ENCODE data around the gene FOXK1. TPM values are rescaled to one million over a fixed set of nuclear protein-coding genes. Genes with fewer than 3 reads are reported as not detected.
A peak's percentile ranks its signal among the peaks of the same experiment; 100 is the strongest.

FOXK1 gene
- total RNA-seq, 2 experiments from 2014 or later = 38.5 to 39.6 TPM

- peaks cover 5% of the 10 kb centered on the region for H3K4me1 Mint-ChIP-seq (ENCODE audit: low read depth)
- peaks cover 10% of the 10 kb centered on the region for H3K36me3 Mint-ChIP-seq (ENCODE audit: low read depth)
- ATAC-seq = no peak
- H3K9me3 Mint-ChIP-seq = peaks cover 30% of the 10 kb centered on the region
- ChIA-PET POLR2A (no interaction called here), CTCF (no interaction called here)
- intact Hi-C loops (cut with micrococcal nuclease) = no loop called here
- DNase-seq = no peak
- H3K27me3 Mint-ChIP-seq = peaks cover 2% of the 10 kb centered on the region
- H3K27ac Mint-ChIP-seq = no peak overlapping the region
- no peak overlapping the region for H3K4me3 Mint-ChIP-seq
- TF ChIP-seq CTCF (IDR thresholded peaks at IDR 0.05) = no peak
Measured at GRCh38 chr7:4657640-4658417, 24.3 kb upstream of the FOXK1 start.

GRCh38 chr7:4659551-4660286 is 22.4 kb upstream of the FOXK1 start:
- intact Hi-C loops (cut with micrococcal nuclease) = no loop called here
- no peak overlapping the region for H3K4me3 Mint-ChIP-seq
- peaks cover 2% of the 10 kb centered on the region for H3K27me3 Mint-ChIP-seq
- peak overlapping the region; percentile 27 for H3K27ac Mint-ChIP-seq
- H3K36me3 Mint-ChIP-seq (ENCODE audit: low read depth) = peaks cover 10% of the 10 kb centered on the region
- peak; percentile 31 for TF ChIP-seq CTCF (IDR thresholded peaks at IDR 0.05)
- ATAC-seq = no peak
- DNase-seq = peak; percentile 38
- ChIA-PET CTCF (interaction anchor here (0.6 to 1.2 kb wide), 7 partner anchors 9 to 94 kb away, joined by 3 to 4 read pairs (median 3); no protein-coding TSS in a partner anchor), POLR2A (interaction anchor here (1.8 kb wide), 1 partner anchor 18 kb away, joined by 7 read pairs; no protein-coding TSS in a partner anchor)
- H3K4me1 Mint-ChIP-seq (ENCODE audit: low read depth) = peaks cover 16% of the 10 kb centered on the region
- H3K9me3 Mint-ChIP-seq = peaks cover 30% of the 10 kb centered on the region

- intact Hi-C loops (cut with micrococcal nuclease) = no loop called here
- no peak for ATAC-seq
- Mint-ChIP-seq H3K4me1 (ENCODE audit: low read depth) (peaks cover 22% of the 10 kb centered on the region), H3K4me3 (no peak overlapping the region), H3K9me3 (peaks cover 28% of the 10 kb centered on the region), H3K27me3 (peaks cover 2% of the 10 kb centered on the region), H3K27ac (no peak overlapping the region), H3K36me3 (ENCODE audit: low read depth) (peaks cover 7% of the 10 kb centered on the region)
- ChIA-PET POLR2A (interaction anchor here (1.5 kb wide), 1 partner anchor 50 kb away, joined by 3 read pairs; no protein-coding TSS in a partner anchor), CTCF (no interaction called here)
- no peak for TF ChIP-seq CTCF (IDR thresholded peaks at IDR 0.05)
- DNase-seq = no peak
Measured at GRCh38 chr7:4661871-4662270, 20.2 kb upstream of the FOXK1 start.

GRCh38 chr7:4663239-4664018 is 18.7 kb upstream of the FOXK1 start:
- ChIA-PET POLR2A (interaction anchor here (1.5 to 1.9 kb wide), 2 partner anchors 18 to 22 kb away, joined by 5 to 7 read pairs; no protein-coding TSS in a partner anchor), CTCF (interaction anchor here (0.7 kb wide), 1 partner anchor 14 kb away, joined by 3 read pairs; no protein-coding TSS in a partner anchor)
- peaks cover 2% of the 10 kb centered on the region for H3K27me3 Mint-ChIP-seq
- peak; percentile 91 for ATAC-seq
- intact Hi-C loops (cut with micrococcal nuclease) = no loop called here
- DNase-seq = peak; percentile 33
- peaks cover 3% of the 10 kb centered on the region for H3K36me3 Mint-ChIP-seq (ENCODE audit: low read depth)
- peaks cover 19% of the 10 kb centered on the region for H3K9me3 Mint-ChIP-seq
- H3K4me1 Mint-ChIP-seq (ENCODE audit: low read depth) = peaks cover 22% of the 10 kb centered on the region
- peak overlapping the region; percentile 72 for H3K27ac Mint-ChIP-seq
- TF ChIP-seq CTCF (IDR thresholded peaks at IDR 0.05) = no peak
- H3K4me3 Mint-ChIP-seq = no peak overlapping the region
